Keratinocyte (primary cell): ENCODE results near the gene SLC34A1. TPM values are rescaled to one million over a fixed set of nuclear protein-coding genes. Genes with fewer than 3 reads are reported as not detected.

ENCODE experiments used
- DNase-seq: peaks from one replicate; pipeline ENCODE4 v3.0.0-alpha.2; 2011; ENCODE audit warnings: low read depth, missing footprints, low spot score
- FAIRE-seq: peaks from 2 replicates; lab custom pipeline; 2011; peaks lifted over from hg19 to GRCh38; lab: Jason Lieb, UNC
- H2AFZ ChIP-seq: 2 replicates; pipeline ENCODE4 v1.6.0; 2012; ENCODE audit warnings: low read length, control low read depth, inconsistent platforms; ENCODE audit not compliant: control insufficient read depth
- H3K27ac ChIP-seq: 2 replicates; pipeline ENCODE4 v1.5.1; 2011; ENCODE audit warnings: low read length; ENCODE audit not compliant: control insufficient read depth, insufficient read depth
- H3K27me3 ChIP-seq: 3 replicates; pipeline ENCODE4 v1.6.0; 2011; ENCODE audit warnings: low read length; ENCODE audit not compliant: control insufficient read depth, insufficient read depth; ENCODE audit errors: extremely low read depth
- H3K36me3 ChIP-seq, 2 experiments: 2 replicates in 1 of 2; 3 replicates in 1 of 2; pipeline ENCODE4 v1.5.1; 2011; ENCODE audit warnings: low read length in 2 of 2, mild to moderate bottlenecking in 1 of 2; ENCODE audit not compliant: control insufficient read depth in 2 of 2, insufficient read depth in 2 of 2; ENCODE audit errors: extremely low read depth in 1 of 2
- H3K4me1 ChIP-seq: 3 replicates; pipeline ENCODE4 v1.5.1; 2011; ENCODE audit warnings: low read length; ENCODE audit not compliant: control insufficient read depth, insufficient read depth; ENCODE audit errors: extremely low read depth
- H3K4me2 ChIP-seq: 3 replicates; pipeline ENCODE4 v1.6.0; 2011; ENCODE audit warnings: low read depth, low read length; ENCODE audit not compliant: control insufficient read depth, insufficient read depth; ENCODE audit errors: extremely low read depth
- H3K4me3 ChIP-seq, 3 experiments: fragments of 200-600 bp in 1 of 3; sonication (generic) in 1 of 3; 2 replicates in 2 of 3; 3 replicates in 1 of 3; pipeline ENCODE4 v1.5.1; 2011 to 2016; ENCODE audit warnings: low read length in 3 of 3, mild to moderate bottlenecking in 3 of 3, control low read depth in 2 of 3, inconsistent platforms in 1 of 3, low read depth in 1 of 3, mixed read lengths in 1 of 3, mixed run types in 1 of 3, moderate library complexity in 1 of 3; ENCODE audit not compliant: control insufficient read depth in 2 of 3, insufficient read depth in 2 of 3; ENCODE audit errors: extremely low read depth in 1 of 3
- H3K79me2 ChIP-seq: 2 replicates; pipeline ENCODE4 v1.6.0; 2012; ENCODE audit warnings: low read length; ENCODE audit not compliant: control insufficient read depth, insufficient read depth
- H3K9ac ChIP-seq: 3 replicates; pipeline ENCODE4 v1.6.0; 2011; ENCODE audit warnings: low read length; ENCODE audit not compliant: control insufficient read depth, insufficient read depth; ENCODE audit errors: extremely low read depth
- H3K9me1 ChIP-seq: 3 replicates; pipeline ENCODE4 v1.6.0; 2011; ENCODE audit warnings: low read length; ENCODE audit not compliant: control insufficient read depth, insufficient read depth; ENCODE audit errors: extremely low read depth
- H3K9me3 ChIP-seq: 2 replicates; pipeline ENCODE4 v1.5.1; 2012; ENCODE audit warnings: low read depth, low read length; ENCODE audit not compliant: control insufficient read depth
- H4K20me1 ChIP-seq: 3 replicates; pipeline ENCODE4 v1.6.0; 2011; ENCODE audit warnings: low read length; ENCODE audit not compliant: control insufficient read depth, insufficient read depth; ENCODE audit errors: extremely low read depth
- CTCF ChIP-seq, 3 experiments: IDR thresholded peaks in 1 of 3; conservative IDR thresholded peaks in 1 of 3; optimal IDR thresholded peaks in 1 of 3; 2 replicates in 2 of 3; 3 replicates in 1 of 3; pipeline versions ENCODE3 to v1.5.1; 2011; ENCODE audit warnings: low read length in 3 of 3, mild to moderate bottlenecking in 3 of 3, moderate library complexity in 2 of 3, control low read depth in 1 of 3, inconsistent platforms in 1 of 3; ENCODE audit not compliant: insufficient read depth in 2 of 3; ENCODE audit errors: extremely low read depth in 1 of 3
- EZH2 ChIP-seq: IDR thresholded peaks from one replicate; pipeline ENCODE4 v1.6.1; 2012; ENCODE audit warnings: inconsistent platforms, mild to moderate bottlenecking, low read length, moderate library complexity
- dilution Hi-C: fragments of 300-500 bp; cut with MboI; formaldehyde crosslinking; loops from one replicate; pipeline ENCODE4 v1.7.0; 2020; ENCODE audit warnings: low sequenced_read_pairs; ENCODE audit not compliant: extremely low pct_ligation_motif_present
- polyA plus RNA-seq, 5 experiments: library from polyadenylated mRNA; depleted of rRNA in 3 of 5; stranded (reverse) in 3 of 5; stranded (forward) in 1 of 5; unstranded in 1 of 5; fragments of >200 nt; gene quantifications; 1 replicate in 1 of 5; 2 replicates in 3 of 5; 3 replicates in 1 of 5; pipeline versions ENCODE4 v1.2.1 to v1.2.3, GENCODE V29; 2011 to 2012; ENCODE audit warnings: missing spikeins in 2 of 5, low read depth in 1 of 5, low replicate concordance in 1 of 5

Gene SLC34A1
- polyA plus RNA-seq, 1 donor (not counting 4 experiments of a cell fraction or from before 2014, with no cell fraction given), result 0.07 TPM

- dilution Hi-C loops, result no loop called here
- H3K9me1 ChIP-seq, result no peaks in the 10 kb centered on the region
- TF ChIP-seq EZH2, result no peak
- no peak for TF ChIP-seq CTCF (optimal IDR thresholded peaks at IDR 0.05 in 1 of 3, IDR thresholded peaks at IDR 0.05 in 1 of 3, conservative IDR thresholded peaks at IDR 0.05 in 1 of 3; ENCODE audit: extremely low read depth in 1 of 3, insufficient read depth in 2 of 3, low read length in 3 of 3)
- H2AFZ ChIP-seq, result no peak overlapping the region
- H3K27ac ChIP-seq, result no peak overlapping the region
- no peak overlapping the region for H3K9ac ChIP-seq
- no peaks in the 10 kb centered on the region for H4K20me1 ChIP-seq
- peaks cover 42% of the 10 kb centered on the region for H3K4me1 ChIP-seq
- H3K36me3 ChIP-seq, result peaks cover 0 to 15% of the 10 kb centered on the region in 2 experiments
- H3K4me2 ChIP-seq, result no peak overlapping the region
- no peak for FAIRE-seq
- no peaks in the 10 kb centered on the region for H3K9me3 ChIP-seq
- H3K79me2 ChIP-seq, result no peaks in the 10 kb centered on the region
- no peaks in the 10 kb centered on the region for H3K27me3 ChIP-seq
- no peak for DNase-seq
- H3K4me3 ChIP-seq, result no peak overlapping the region
These were observed 19.9 kb upstream of the SLC34A1 start for GRCh38 chr5:177364159-177364962.

GRCh38 chr5:177365845-177366527 is 18.2 kb upstream of the SLC34A1 start:
- no peaks in the 10 kb centered on the region for H3K79me2 ChIP-seq
- H4K20me1 ChIP-seq, result no peaks in the 10 kb centered on the region
- H3K27me3 ChIP-seq, result no peaks in the 10 kb centered on the region
- H3K4me2 ChIP-seq, result no peak overlapping the region
- TF ChIP-seq EZH2 (no peak), CTCF (optimal IDR thresholded peaks at IDR 0.05 in 1 of 3, IDR thresholded peaks at IDR 0.05 in 1 of 3, conservative IDR thresholded peaks at IDR 0.05 in 1 of 3; ENCODE audit: extremely low read depth in 1 of 3, insufficient read depth in 2 of 3, low read length in 3 of 3) (no peak)
- peak overlapping the region; percentile 54 for H3K9ac ChIP-seq
- H2AFZ ChIP-seq, result no peak overlapping the region
- peaks cover 0 to 19% of the 10 kb centered on the region in 2 experiments for H3K36me3 ChIP-seq
- no peaks in the 10 kb centered on the region for H3K9me3 ChIP-seq
- peaks cover 42% of the 10 kb centered on the region for H3K4me1 ChIP-seq
- H3K27ac ChIP-seq, result no peak overlapping the region
- H3K4me3 ChIP-seq, result no peak overlapping the region
- dilution Hi-C loops, result no loop called here
- H3K9me1 ChIP-seq, result no peaks in the 10 kb centered on the region
- DNase-seq, result no peak
- FAIRE-seq, result no peak
